WERI-Rb-1 (cell line): Measurements from ENCODE around the gene KLF13.
A peak's percentile ranks its signal among the peaks of the same experiment; 100 is the strongest.

Experiments
- DNase-seq: peaks from one replicate; pipeline ENCODE4 v3.0.0-alpha.2; 2020
- H3K27ac ChIP-seq: fragments of 250-450 bp; sonication (Bioruptor Pico); 2 replicates; pipeline ENCODE4 v1.5.1; 2020; ENCODE audit warnings: mild to moderate bottlenecking, moderate library complexity
- H3K27me3 ChIP-seq: fragments of 250-450 bp; sonication (Bioruptor Pico); 2 replicates; pipeline ENCODE4 v1.5.1; 2021; ENCODE audit warnings: mild to moderate bottlenecking, low read depth, moderate library complexity; ENCODE audit not compliant: insufficient read depth, severe bottlenecking
- H3K36me3 ChIP-seq: fragments of 250-450 bp; sonication (Bioruptor Pico); 2 replicates; pipeline ENCODE4 v1.5.1; 2020; ENCODE audit warnings: mild to moderate bottlenecking, moderate library complexity
- H3K4me3 ChIP-seq: 2 replicates; pipeline ENCODE4 v1.5.1; 2011; ENCODE audit warnings: low read depth, mild to moderate bottlenecking, control low read depth, low read length
- H3K9me3 ChIP-seq: fragments of 250-450 bp; sonication (Bioruptor Pico); 2 replicates; pipeline ENCODE4 v1.5.1; 2021; ENCODE audit warnings: mild to moderate bottlenecking, moderate library complexity; ENCODE audit not compliant: severe bottlenecking
- TF ChIP-seq, protein P1 (sequence below): IDR thresholded peaks from 2 replicates; pipeline ENCODE4 v1.5.1; 2011; ENCODE audit warnings: low read depth, mild to moderate bottlenecking, control low read depth, inconsistent platforms, low read length

The KLF13 gene

DNA sequence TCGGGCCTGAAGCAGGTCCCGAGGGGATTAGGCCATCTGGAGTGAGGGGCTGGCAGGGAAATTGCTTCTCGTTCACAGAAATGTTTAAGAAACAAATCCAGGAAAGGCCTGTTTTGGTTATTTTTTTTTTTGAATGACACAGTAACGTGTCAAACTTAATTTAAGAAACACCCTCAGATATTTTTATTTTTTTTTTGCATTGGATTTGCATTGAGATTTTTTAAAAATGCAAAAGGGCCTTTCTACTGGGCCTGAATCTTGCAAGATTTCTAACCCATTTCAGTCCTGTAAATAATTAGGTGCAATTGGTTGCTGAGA lies 25.0 kb upstream of the KLF13 start:
- Histone ChIP-seq H3K27me3 (no peaks in the 10 kb centered on the region), H3K4me3 (no peak overlapping the region), H3K27ac (peak overlapping the region; percentile 93), H3K36me3 (no peaks in the 10 kb centered on the region), H3K9me3 (no peaks in the 10 kb centered on the region)
- DNase-seq = no peak
- TF ChIP-seq, protein P1, sequence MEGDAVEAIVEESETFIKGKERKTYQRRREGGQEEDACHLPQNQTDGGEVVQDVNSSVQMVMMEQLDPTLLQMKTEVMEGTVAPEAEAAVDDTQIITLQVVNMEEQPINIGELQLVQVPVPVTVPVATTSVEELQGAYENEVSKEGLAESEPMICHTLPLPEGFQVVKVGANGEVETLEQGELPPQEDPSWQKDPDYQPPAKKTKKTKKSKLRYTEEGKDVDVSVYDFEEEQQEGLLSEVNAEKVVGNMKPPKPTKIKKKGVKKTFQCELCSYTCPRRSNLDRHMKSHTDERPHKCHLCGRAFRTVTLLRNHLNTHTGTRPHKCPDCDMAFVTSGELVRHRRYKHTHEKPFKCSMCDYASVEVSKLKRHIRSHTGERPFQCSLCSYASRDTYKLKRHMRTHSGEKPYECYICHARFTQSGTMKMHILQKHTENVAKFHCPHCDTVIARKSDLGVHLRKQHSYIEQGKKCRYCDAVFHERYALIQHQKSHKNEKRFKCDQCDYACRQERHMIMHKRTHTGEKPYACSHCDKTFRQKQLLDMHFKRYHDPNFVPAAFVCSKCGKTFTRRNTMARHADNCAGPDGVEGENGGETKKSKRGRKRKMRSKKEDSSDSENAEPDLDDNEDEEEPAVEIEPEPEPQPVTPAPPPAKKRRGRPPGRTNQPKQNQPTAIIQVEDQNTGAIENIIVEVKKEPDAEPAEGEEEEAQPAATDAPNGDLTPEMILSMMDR = no peak

DNA sequence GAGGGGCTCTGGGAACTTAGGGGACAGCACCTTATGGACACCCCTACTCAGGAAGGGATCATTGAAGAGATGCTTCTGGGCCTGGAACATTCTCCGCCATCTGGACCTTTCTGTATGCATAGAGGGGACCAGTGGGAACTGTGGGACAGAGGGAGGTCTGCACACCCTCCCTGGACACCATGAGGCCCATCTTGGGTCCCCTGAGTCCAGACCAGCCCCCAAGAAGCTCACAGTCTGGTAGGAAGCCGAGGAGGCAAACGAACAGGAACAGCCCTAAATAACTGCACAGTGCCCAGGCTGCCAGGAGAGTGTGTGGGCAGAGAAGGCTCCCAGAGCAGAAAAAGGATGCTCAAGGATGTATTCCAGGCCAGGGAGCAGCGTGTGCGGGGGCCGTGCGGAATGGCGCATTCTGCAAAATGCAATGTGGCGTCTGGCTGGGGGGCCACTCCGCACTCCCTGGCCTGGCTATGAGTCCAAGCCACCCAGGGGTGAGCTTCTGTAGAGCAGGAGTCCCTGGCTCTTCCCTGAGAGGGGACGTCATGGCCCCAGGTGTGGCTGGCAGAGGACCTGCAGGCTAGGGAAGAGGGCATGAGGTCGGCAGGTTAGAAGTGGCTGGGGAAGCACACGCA lies 24.5 kb upstream of the KLF13 start:
- DNase-seq = no peak
- Histone ChIP-seq H3K9me3 (no peaks in the 10 kb centered on the region), H3K36me3 (no peaks in the 10 kb centered on the region), H3K4me3 (no peak overlapping the region), H3K27ac (peak overlapping the region; percentile 93), H3K27me3 (no peaks in the 10 kb centered on the region)
- TF ChIP-seq, protein P1 = no peak

DNA sequence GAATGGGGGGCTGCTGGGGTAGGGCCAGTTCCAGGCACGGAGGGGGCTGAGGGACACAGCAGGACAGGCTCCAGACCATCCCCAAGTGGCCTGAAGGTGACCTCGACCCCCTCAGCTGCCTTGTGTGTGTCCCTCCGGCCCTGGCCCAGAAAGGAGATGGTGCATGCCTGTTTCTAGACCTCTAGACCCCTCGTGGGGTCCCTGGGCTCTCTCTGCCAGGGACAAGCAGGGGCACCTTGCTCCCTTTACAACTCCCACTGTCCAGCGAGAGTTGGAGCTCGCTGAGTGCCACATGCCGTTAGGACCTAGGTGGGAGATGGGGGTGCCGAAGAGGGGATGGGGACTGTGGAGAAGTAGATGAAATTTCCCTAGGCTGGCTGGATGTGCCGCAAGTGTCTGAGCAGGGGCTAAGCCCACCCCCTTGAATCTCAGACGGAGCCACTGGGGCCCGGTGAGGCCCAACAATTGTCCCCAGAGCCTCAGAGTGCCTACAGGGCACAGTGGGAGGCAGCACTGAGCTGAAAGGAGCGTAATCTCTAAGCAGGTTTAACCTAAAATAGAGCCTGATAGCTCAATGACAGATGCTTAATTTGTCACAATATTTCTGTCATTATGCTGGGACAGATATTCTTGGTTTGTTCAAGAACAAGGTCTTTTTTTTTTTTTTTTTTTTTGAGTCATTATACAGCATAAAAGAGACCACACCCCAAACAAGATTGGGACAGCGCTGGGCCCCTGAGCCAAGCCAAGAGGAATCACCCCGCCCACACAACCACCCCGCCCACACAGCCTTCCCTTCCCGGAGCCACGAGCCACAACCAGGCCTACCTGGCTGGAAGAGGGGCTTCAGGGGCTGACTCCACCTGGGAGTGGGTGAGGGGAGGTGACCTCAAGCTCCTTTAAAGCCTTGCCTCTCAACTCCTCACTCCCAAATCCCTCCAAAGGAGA lies 23.6 kb upstream of the KLF13 start:
- Histone ChIP-seq H3K36me3 (no peaks in the 10 kb centered on the region), H3K4me3 (no peak overlapping the region), H3K27me3 (no peaks in the 10 kb centered on the region), H3K27ac (peak overlapping the region; percentile 93), H3K9me3 (no peaks in the 10 kb centered on the region)
- peak; percentile 53 for DNase-seq
- TF ChIP-seq, protein P1 = peak; percentile 55

DNA sequence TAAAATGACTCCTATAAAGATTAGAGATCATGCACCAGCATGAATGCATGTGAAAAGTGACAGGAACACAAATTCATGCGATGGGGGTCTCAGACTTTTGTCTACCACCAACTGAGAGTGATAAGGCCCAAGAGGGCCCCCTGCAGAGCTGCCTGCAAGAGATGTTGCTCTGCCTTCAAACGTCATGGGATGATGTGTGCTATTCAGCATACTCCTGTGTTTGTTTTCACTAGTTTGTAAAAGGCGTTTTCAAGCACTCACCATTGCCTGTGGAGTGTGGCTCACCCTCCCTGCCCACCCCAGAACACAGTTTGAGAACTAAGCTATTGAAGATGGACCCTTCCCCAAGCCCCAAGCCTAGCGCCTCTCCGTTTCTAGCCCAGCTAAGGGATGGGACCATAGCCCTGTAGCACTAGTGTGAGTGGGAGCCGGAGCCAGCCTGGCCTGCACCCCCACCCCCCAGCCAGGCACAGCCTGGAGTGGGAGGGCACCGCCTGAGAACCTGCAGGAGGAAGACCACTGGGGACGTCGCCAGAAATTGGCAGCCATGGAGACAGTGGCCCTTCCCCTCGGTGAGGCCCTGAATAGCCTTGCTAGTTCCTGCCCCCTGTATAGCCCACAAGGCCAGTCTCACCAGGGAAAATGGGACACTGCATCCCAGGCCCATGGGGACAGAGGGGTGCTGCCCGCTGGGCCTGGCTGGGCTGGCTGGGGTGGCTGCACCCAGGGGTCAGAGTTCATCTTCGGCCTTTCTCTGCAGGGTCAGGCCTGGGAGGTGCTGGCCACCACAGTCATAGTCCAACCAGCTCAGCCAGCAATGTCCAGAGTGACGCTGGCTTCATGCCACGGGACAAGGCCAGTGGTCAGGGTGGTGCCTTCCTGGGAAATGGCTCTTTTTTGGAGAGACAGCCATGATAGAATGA lies 22.6 kb upstream of the KLF13 start:
- no peaks in the 10 kb centered on the region for H3K36me3 ChIP-seq
- TF ChIP-seq, protein P1 = no peak
- peak overlapping the region; percentile 47 for H3K27ac ChIP-seq
- H3K4me3 ChIP-seq = no peak overlapping the region
- no peak for DNase-seq
- no peaks in the 10 kb centered on the region for H3K27me3 ChIP-seq
- no peaks in the 10 kb centered on the region for H3K9me3 ChIP-seq

DNA sequence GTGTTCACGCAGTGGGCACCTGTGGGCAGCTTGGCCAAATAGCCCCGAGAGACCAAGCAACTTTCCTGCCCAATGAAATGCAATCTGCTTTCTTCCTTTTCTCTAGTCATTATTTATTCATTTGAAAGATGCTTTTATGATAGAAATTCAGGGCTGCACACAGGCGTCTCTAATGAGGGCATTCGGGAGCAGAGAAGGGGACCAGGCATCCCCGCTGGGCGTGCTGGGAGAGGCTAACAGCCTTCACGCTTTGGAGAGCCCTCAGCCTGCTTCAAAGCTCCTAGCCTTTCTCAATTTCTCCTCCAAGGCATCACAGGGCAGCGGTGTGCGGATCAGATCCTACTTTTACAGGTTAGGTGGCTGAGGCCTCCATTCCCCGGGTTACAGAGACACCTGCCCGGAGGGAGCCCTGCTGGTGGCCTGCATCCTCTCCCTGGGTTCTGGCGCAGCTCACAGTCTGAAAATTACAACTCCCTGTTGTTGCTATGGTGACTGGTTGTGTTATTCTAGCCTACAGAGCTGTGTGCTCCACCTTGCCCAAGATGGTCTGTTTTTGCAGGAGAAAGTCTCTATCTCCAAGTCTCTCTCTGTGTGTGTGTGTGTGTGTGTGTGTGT lies 21.8 kb upstream of the KLF13 start:
- Histone ChIP-seq H3K9me3 (no peaks in the 10 kb centered on the region), H3K36me3 (no peaks in the 10 kb centered on the region), H3K4me3 (no peak overlapping the region), H3K27me3 (no peaks in the 10 kb centered on the region), H3K27ac (no peak overlapping the region)
- TF ChIP-seq, protein P1 = no peak
- no peak for DNase-seq
